ENCODE results near the gene INTS3. TPM values are rescaled to one million over a fixed set of nuclear protein-coding genes. Genes with fewer than 3 reads are reported as not detected.
A peak's percentile ranks its signal among the peaks of the same experiment; 100 is the strongest.

Gene INTS3
- total RNA-seq, 1 donor from 2014 or later: 88.6 TPM

DNA sequence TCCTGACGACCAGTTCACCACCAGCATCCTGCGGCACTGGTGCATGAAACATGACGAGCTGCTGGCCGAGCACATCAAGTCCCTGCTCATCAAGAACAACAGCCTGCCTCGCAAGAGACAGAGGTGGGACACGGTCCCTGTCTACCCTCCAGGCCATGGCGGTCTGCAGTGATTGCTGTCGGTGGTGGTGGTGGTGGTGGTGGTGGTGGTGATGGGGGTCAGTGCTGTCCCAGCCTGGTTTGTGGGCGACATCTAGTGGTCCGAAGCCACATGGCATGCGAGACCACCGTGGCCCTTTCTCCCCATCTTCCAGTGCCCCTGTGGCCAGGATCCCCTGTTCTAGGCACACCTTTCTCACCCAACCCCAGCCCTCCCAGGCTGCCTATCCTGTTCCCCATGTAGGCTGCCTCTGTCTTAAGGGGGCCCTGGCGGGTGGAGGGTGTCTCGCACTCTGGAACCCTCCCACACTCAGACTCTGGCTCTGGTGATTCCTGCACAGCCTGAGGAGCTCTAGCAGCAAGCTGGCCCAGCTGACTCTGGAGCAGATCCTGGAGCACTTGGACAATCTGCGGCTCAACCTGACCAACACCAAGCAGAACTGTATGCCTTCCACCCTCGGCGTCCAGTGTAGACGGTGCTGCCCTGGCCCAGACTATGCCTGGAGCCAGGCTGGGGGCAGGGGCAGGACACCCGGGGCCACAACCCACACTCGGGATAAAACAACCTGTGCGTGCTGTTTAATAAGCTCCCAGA lies 44.2 kb downstream of the INTS3 start:
- intact Hi-C loops (cut with micrococcal nuclease): loop anchor here (10.0 kb wide), 1 partner anchor 257 kb away; no protein-coding TSS in a partner anchor
- ChIA-PET CTCF (interaction anchor here (1.0 to 1.2 kb wide), 2 partner anchors 10 to 94 kb away, joined by 3 read pairs; no protein-coding TSS in a partner anchor), POLR2A (interaction anchor here (0.7 to 1.5 kb wide), 3 partner anchors 10 to 113 kb away, joined by 3 to 4 read pairs (median 4); partner anchors contain the start of gene SNAPIN)
- H3K9me3 Mint-ChIP-seq: no peaks in the 10 kb centered on the region
- H3K27me3 Mint-ChIP-seq: no peaks in the 10 kb centered on the region
- peaks cover 34% of the 10 kb centered on the region for H3K4me1 Mint-ChIP-seq
- TF ChIP-seq, protein P1, sequence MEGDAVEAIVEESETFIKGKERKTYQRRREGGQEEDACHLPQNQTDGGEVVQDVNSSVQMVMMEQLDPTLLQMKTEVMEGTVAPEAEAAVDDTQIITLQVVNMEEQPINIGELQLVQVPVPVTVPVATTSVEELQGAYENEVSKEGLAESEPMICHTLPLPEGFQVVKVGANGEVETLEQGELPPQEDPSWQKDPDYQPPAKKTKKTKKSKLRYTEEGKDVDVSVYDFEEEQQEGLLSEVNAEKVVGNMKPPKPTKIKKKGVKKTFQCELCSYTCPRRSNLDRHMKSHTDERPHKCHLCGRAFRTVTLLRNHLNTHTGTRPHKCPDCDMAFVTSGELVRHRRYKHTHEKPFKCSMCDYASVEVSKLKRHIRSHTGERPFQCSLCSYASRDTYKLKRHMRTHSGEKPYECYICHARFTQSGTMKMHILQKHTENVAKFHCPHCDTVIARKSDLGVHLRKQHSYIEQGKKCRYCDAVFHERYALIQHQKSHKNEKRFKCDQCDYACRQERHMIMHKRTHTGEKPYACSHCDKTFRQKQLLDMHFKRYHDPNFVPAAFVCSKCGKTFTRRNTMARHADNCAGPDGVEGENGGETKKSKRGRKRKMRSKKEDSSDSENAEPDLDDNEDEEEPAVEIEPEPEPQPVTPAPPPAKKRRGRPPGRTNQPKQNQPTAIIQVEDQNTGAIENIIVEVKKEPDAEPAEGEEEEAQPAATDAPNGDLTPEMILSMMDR (IDR thresholded peaks at IDR 0.05): no peak
- no peak overlapping the region for H3K4me3 Mint-ChIP-seq
- DNase-seq (no peak), ATAC-seq (ENCODE audit: low read depth) (no peak)
- H3K36me3 Mint-ChIP-seq (ENCODE audit: low read depth): peaks cover 53% of the 10 kb centered on the region
- no peak overlapping the region for H3K27ac Mint-ChIP-seq

DNA sequence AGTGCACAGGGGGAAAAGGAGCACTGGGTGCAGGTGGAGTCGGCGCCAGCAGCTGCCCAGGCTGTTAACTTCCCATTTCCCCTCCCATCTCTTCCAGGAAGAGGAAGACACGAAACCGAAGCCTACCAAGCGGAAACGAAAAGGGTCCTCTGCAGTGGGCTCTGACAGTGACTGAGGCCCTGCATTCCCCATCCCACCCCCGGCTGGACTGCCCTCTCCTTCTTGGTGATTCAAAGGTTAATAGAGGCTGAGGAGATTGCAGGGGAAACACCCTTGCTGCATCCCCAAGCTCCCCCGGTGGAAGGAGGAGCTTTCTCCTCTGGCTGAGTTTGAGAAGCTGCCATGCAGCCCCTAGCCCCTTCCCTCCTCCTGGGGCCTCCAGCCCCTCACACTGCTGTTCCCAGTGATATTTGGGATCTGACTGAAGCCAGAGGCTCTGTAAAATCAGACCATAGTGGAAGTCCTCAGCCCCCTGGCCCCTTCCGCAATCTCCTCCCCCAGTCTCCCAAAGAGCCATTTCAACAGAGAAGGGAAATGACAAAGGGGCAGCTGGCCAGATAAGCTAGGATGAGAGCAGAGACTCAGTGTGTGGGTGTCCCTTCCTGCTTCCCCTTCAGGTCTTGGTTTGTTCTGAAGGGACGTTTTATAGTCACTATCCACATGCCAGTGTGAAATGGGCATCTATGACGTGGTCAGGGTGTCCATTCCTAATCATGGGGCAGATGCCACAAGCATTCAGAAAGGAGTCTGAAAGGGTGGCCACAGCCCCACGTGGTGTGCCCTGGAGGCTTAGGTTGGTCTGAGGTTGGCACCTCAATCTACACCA lies 45.5 kb downstream of the INTS3 start:
- CTCF ChIA-PET: interaction anchor here (1.1 kb wide), 1 partner anchor 24 kb away, joined by 4 read pairs; no protein-coding TSS in a partner anchor

DNA sequence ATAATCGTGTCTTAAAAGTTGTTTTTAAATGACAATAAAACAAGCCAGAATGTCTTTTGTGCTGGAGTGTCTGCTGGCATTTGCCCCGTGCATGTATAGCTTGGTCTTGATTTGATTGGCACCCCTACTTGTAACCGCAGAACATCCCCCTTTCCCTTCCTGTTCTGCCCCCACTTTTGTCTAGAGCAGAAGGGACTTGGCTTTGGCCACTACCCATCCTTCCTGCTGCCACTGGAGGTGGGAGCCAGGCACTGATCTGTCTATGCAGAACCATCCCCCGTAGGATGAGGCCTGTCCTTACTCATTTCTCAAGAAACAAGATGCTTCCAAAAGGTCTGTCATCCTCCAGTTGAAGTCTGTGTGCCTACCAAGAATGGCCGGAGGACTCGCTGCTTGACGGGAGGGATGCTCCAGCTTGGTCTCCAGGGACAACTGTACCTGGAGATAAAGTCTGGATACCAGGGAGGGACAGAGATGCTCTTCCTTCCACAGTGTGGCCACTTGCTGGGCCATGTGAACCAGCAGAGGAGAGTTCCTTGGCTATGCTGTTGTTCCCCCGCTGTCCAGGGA lies 46.3 kb downstream of the INTS3 start:
- TF ChIP-seq, protein P1 (IDR thresholded peaks at IDR 0.05): no peak
- Mint-ChIP-seq H3K36me3 (ENCODE audit: low read depth) (peaks cover 33% of the 10 kb centered on the region), H3K27ac (no peak overlapping the region), H3K27me3 (no peaks in the 10 kb centered on the region), H3K9me3 (no peaks in the 10 kb centered on the region), H3K4me3 (peak overlapping the region; percentile 19), H3K4me1 (peaks cover 34% of the 10 kb centered on the region)
- intact Hi-C loops (cut with micrococcal nuclease): loop anchor here (2.0 to 10.0 kb wide), 2 partner anchors 23 to 259 kb away; no protein-coding TSS in a partner anchor
- ATAC-seq (ENCODE audit: low read depth): no peak
- DNase-seq: no peak
- POLR2A ChIA-PET: interaction anchor here (0.7 to 3.4 kb wide), 4 partner anchors 31 to 217 kb away, joined by 3 to 13 read pairs (median 8); partner anchors contain the start of genes CRTC2 and RPS27
- CTCF ChIA-PET: interaction anchor here (1.1 kb wide), 1 partner anchor 23 kb away, joined by 4 read pairs; no protein-coding TSS in a partner anchor

More for the DNA sequence above, 45.5 kb downstream of the INTS3 start:
- ATAC-seq (ENCODE audit: low read depth): no peak
- Mint-ChIP-seq H3K4me3 (no peak overlapping the region), H3K4me1 (peaks cover 34% of the 10 kb centered on the region), H3K36me3 (ENCODE audit: low read depth) (peaks cover 41% of the 10 kb centered on the region), H3K27ac (no peak overlapping the region), H3K9me3 (no peaks in the 10 kb centered on the region), H3K27me3 (no peaks in the 10 kb centered on the region)
- TF ChIP-seq, protein P1 (IDR thresholded peaks at IDR 0.05): no peak
- DNase-seq: no peak
- intact Hi-C loops (cut with micrococcal nuclease): loop anchor here (10.0 kb wide), 1 partner anchor 259 kb away; no protein-coding TSS in a partner anchor
- POLR2A ChIA-PET: interaction anchor here (0.7 to 1.5 kb wide), 2 partner anchors 32 to 114 kb away, joined by 3 to 4 read pairs; partner anchors contain the start of gene SNAPIN

DNA sequence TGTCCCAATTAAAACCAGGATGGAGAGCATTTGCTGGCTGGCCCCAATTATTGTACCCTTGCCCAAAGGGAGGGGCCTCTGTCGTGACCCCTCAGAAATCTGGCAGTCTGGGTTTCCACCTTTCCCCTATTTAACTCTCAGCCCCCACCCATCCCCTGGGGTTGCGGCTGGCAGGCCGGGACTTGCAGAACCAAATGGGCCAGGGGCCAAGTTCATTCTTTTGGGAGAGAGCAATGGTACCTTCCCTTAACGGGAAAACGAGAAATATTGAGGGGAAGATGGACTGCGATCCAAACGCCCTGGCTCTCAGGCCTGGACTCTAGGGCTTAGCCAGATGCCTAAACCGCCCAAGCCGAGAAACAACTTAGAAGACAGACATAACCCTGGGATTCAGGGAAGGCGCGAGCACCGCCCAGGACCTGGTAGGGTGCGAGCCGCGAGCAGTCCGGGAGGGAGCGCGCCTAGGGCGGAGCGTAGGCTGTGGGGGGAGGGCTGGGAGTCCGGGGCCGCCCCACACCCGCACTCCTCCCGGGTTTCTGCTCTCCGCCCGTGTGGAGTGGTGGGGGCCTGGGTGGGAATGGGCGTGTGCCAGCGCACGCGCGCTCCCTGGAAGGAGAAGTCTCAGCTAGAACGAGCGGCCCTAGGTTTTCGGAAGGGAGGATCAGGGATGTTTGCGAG lies 47.1 kb downstream of the INTS3 start, which contains the start of gene SLC27A3:
Gene SLC27A3, plus strand, starts transcription at position 628 of the 678 bp plus-strand sequence. CDS start 91 bp downstream, outside the sequence.
- Mint-ChIP-seq H3K27me3 (no peaks in the 10 kb centered on the region), H3K36me3 (ENCODE audit: low read depth) (peaks cover 25% of the 10 kb centered on the region), H3K4me3 (peak within 1 kb of the TSS; percentile 86), H3K27ac (peak within 1 kb of the TSS; percentile 75), H3K9me3 (no peaks in the 10 kb centered on the region), H3K4me1 (peaks cover 34% of the 10 kb centered on the region)
- DNase-seq (no peak), ATAC-seq (ENCODE audit: low read depth) (peak; percentile 18)
- intact Hi-C loops (cut with micrococcal nuclease): loop anchor here (1.0 to 10.0 kb wide), 3 partner anchors 8 to 260 kb away; no protein-coding TSS in a partner anchor
- ChIA-PET CTCF (interaction anchor here (0.8 to 2.0 kb wide), 4 partner anchors 11 to 210 kb away, joined by 3 to 5 read pairs (median 3); no protein-coding TSS in a partner anchor), POLR2A (interaction anchor here (0.7 to 3.4 kb wide), 15 partner anchors 9 to 405 kb away, joined by 3 to 13 read pairs (median 6); partner anchors contain the start of genes CHTOP, CRTC2, DENND4B and INTS3)
- TF ChIP-seq, protein P1 (IDR thresholded peaks at IDR 0.05): no peak

All from activated B cell treated with CpG ODN at 0.5 μM for 24 hours (primary cell).